ENCODE data around the gene EME1. TPM values are rescaled to one million over a fixed set of nuclear protein-coding genes. Genes with fewer than 3 reads are reported as not detected.
A peak's percentile ranks its signal among the peaks of the same experiment; 100 is the strongest.

The EME1 gene
- total and polyA plus RNA-seq, 12 donors: 0.18 to 5.2 (median 0.67) TPM

DNA sequence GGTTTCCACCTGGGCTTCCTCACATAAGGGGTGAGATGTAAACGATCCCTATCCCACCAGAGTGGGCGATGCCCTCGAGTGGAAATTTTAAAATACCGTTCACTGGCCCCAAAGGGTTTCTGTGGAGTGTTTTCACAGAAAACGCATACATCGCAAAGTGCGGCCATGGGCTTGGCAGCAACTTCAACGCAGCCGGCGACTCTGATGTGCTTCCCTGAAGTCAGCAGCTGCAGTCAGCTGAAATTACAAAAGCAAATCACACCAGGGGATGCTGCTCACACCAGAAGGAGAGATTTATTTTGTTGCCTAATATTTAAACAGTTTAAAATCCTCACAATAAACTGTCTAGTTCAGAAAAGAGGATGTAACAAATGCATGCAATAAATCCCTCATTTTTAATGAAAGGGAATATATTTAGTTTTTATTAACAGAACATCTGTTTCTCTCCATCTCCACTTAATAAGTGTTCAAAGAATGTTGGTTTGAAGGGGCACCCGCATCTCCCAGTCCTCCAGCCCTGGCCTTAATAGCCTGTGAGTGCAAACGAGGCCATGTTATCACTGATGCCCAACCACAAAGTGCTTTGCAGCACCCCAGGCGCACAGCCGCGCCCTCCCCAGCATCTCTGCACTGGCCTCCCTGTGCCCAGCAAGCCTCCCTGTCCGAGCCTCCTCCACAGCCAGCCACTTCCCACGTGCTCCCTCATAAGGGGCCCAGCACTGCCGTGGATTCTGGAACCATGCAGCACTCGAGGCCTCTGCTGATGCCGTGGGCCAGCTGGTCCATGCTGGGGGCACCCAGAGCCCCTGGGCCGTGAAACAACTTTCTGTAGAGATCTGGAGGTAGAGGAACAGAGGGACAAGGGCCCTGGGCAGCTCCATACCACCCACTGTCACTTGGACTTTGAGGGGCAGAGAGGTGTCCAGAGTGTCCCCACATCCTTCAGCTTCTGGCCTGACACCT, 44.4 kb upstream of the EME1 start:
- DNase-seq: peak in 1 of 7 donors; percentile 40
- no peaks in the 10 kb centered on the region for H3K27me3 ChIP-seq
- H3K4me1 ChIP-seq (replicated peaks in 1 of 2): peaks cover 0 to 10% of the 10 kb centered on the region in 2 donors
- intact Hi-C loops (cut with DNase I): no loop called here
- no peaks in the 10 kb centered on the region for H3K36me3 ChIP-seq (replicated peaks in 1 of 2)
- no peak overlapping the region for H3K4me3 ChIP-seq
- no peak overlapping the region for H3K27ac ChIP-seq
- H3K9me3 ChIP-seq (replicated peaks in 1 of 3): no peaks in the 10 kb centered on the region
- 80 to 86% (median 84%) methylated on average over 14 to 21 of the region's 21 CpGs for WGBS, 4 donors
- TF ChIP-seq, protein P1, sequence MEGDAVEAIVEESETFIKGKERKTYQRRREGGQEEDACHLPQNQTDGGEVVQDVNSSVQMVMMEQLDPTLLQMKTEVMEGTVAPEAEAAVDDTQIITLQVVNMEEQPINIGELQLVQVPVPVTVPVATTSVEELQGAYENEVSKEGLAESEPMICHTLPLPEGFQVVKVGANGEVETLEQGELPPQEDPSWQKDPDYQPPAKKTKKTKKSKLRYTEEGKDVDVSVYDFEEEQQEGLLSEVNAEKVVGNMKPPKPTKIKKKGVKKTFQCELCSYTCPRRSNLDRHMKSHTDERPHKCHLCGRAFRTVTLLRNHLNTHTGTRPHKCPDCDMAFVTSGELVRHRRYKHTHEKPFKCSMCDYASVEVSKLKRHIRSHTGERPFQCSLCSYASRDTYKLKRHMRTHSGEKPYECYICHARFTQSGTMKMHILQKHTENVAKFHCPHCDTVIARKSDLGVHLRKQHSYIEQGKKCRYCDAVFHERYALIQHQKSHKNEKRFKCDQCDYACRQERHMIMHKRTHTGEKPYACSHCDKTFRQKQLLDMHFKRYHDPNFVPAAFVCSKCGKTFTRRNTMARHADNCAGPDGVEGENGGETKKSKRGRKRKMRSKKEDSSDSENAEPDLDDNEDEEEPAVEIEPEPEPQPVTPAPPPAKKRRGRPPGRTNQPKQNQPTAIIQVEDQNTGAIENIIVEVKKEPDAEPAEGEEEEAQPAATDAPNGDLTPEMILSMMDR (IDR thresholded peaks at IDR 0.05): no peak
- TF ChIP-seq POLR2A (IDR thresholded peaks at IDR 0.05): no peak

DNA sequence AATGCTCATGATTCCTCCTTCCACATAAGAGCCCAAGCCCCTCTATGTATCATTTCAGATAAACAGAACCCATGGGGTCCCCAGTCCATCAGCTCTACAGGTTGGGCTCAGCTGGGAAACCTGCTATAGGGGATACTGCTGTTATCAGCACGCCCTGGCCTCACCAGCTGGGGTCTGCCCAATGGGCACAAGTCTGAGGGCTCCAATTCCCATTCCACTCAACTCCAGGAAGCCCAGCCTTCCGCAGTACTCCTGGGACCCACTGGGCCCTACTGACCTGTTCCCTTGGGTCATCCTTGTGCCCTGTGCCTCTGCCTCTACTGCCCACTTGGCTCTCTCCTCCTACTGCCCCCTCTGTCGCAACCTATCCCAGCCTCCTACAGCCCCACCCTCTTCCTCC, 43.3 kb upstream of the EME1 start:
- no peaks in the 10 kb centered on the region for H3K9me3 ChIP-seq (replicated peaks in 1 of 3)
- no peak for DNase-seq
- no peak overlapping the region for H3K27ac ChIP-seq
- H3K27me3 ChIP-seq: no peaks in the 10 kb centered on the region
- TF ChIP-seq POLR2A (IDR thresholded peaks at IDR 0.05): no peak
- TF ChIP-seq, protein P1 (IDR thresholded peaks at IDR 0.05): no peak
- H3K36me3 ChIP-seq (replicated peaks in 1 of 2): no peaks in the 10 kb centered on the region
- peaks cover 0 to 10% of the 10 kb centered on the region in 2 donors for H3K4me1 ChIP-seq (replicated peaks in 1 of 2)
- no peak overlapping the region for H3K4me3 ChIP-seq
- 86 to 92% (median 90%) methylated on average over 3 of the region's 3 CpGs for WGBS, 4 donors
- intact Hi-C loops (cut with DNase I): no loop called here

DNA sequence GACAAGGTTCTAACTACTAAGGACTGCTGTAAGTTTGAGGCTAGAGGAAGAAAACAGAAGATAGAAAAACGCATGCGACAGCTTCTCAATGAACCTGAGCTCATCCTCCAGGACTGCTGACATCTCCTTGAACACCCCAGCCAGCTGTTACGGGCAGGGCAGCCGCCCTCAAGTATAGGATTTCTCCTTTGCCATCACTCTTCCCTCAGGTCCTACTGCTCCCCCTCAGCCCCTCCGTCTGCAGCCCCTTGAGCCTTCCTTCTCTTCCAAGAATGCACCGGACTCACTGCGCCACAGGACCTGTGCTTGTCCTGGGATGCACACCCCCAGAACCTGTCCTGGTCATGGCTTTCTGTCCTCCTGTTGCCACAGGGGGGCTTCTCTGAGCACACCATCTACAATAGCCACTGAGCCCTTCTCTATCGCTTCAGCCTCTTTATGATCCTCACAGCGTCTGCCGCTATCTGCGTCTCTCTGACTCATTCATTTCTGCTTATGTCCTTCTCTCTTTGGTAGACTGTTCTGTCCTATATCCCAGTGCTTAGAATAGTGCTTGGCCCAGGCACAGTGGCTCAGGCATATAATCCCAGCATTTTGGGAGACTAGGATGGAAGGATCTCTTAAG, 42.8 kb upstream of the EME1 start:
- WGBS, 4 donors: 88 to 93% (median 89%) methylated on average over 11 of the region's 11 CpGs

More for the DNA sequence above, 42.8 kb upstream of the EME1 start:
- Histone ChIP-seq H3K4me3 (no peak overlapping the region), H3K27ac (no peak overlapping the region), H3K36me3 (replicated peaks in 1 of 2) (no peaks in the 10 kb centered on the region), H3K9me3 (replicated peaks in 1 of 3) (no peaks in the 10 kb centered on the region), H3K4me1 (replicated peaks in 1 of 2) (peaks cover 0 to 10% of the 10 kb centered on the region in 2 donors), H3K27me3 (no peaks in the 10 kb centered on the region)
- TF ChIP-seq POLR2A (IDR thresholded peaks at IDR 0.05): no peak
- TF ChIP-seq, protein P1 (IDR thresholded peaks at IDR 0.05): no peak
- intact Hi-C loops (cut with DNase I): no loop called here
- peak in 1 of 7 donors; percentile 39 for DNase-seq
